Activated CD4-positive, alpha-beta T cell treated with anti-CD3 and anti-CD28 coated beads, Interleukin-2, amount 50 U/mL, for 1 hour (primary cell): ENCODE measurements around the gene SLC2A13.

ENCODE experiments used
- DNase-seq: peaks from one replicate; pipeline ENCODE4 v3.0.0-alpha.2; 2020

SLC2A13 gene

GRCh38 chr12:39713552-39713951 is 392.3 kb downstream of the SLC2A13 start:
- DNase-seq = no peak

- no peak for DNase-seq
Observed at GRCh38 chr12:39712334-39712733, 393.5 kb downstream of the SLC2A13 start.
